ENCODE results near the gene MISP3.

DNA sequence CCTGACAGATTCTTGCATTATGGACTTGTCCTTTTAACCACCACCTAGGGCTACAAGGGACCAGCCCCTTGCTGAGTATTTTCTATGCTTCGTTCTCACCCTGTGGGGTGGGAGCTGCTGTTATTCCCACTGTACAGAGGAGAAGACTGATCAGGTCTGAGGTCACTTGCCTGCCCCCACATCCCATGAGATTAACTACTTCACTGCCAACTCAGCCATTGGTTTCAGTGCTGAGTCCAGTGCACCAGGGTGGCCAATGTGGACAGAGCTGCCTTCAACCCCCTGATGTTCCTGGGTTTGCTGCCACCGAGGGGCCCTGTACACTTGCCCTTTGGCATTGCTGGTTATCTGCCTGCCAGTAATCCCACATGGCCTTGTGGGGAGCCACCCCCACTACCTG is 38.1 kb downstream of the MISP3 start:
- TF ChIP-seq CREB1 (IDR thresholded peaks at IDR 0.05; ENCODE audit: low read depth) (no peak), EP300 (IDR thresholded peaks at IDR 0.05; ENCODE audit: borderline replicate concordance) (no peak), USF1 (IDR thresholded peaks at IDR 0.05) (no peak), EGR1 (IDR thresholded peaks at IDR 0.05) (no peak), TAF1 (IDR thresholded peaks at IDR 0.05; ENCODE audit: low read depth) (no peak), MAX (IDR thresholded peaks at IDR 0.05) (no peak), RAD21 (IDR thresholded peaks at IDR 0.05; ENCODE audit: low read depth) (no peak), ZBTB7A (IDR thresholded peaks at IDR 0.05; ENCODE audit: low read depth) (no peak), FOXM1 (IDR thresholded peaks at IDR 0.05; ENCODE audit: borderline replicate concordance, low read depth) (no peak), CEBPB (IDR thresholded peaks at IDR 0.05) (no peak), TCF12 (IDR thresholded peaks at IDR 0.05; ENCODE audit: low read depth) (no peak), NFIC (IDR thresholded peaks at IDR 0.05) (no peak)
- TF ChIP-seq, protein P1, sequence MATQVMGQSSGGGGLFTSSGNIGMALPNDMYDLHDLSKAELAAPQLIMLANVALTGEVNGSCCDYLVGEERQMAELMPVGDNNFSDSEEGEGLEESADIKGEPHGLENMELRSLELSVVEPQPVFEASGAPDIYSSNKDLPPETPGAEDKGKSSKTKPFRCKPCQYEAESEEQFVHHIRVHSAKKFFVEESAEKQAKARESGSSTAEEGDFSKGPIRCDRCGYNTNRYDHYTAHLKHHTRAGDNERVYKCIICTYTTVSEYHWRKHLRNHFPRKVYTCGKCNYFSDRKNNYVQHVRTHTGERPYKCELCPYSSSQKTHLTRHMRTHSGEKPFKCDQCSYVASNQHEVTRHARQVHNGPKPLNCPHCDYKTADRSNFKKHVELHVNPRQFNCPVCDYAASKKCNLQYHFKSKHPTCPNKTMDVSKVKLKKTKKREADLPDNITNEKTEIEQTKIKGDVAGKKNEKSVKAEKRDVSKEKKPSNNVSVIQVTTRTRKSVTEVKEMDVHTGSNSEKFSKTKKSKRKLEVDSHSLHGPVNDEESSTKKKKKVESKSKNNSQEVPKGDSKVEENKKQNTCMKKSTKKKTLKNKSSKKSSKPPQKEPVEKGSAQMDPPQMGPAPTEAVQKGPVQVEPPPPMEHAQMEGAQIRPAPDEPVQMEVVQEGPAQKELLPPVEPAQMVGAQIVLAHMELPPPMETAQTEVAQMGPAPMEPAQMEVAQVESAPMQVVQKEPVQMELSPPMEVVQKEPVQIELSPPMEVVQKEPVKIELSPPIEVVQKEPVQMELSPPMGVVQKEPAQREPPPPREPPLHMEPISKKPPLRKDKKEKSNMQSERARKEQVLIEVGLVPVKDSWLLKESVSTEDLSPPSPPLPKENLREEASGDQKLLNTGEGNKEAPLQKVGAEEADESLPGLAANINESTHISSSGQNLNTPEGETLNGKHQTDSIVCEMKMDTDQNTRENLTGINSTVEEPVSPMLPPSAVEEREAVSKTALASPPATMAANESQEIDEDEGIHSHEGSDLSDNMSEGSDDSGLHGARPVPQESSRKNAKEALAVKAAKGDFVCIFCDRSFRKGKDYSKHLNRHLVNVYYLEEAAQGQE (IDR thresholded peaks at IDR 0.05; ENCODE audit: low read depth): no peak
